Stimulated activated memory B cell treated with anti-CD40 and anti-IgM and Interleukin-4, amounts not matched to agents 10 μg/mL and 1 μg/mL and 100 μg/mL, for 72 hours (primary cell): ENCODE results near the gene RASGRF1.

ENCODE experiments used
- ATAC-seq: fragments of 150-1000 bp; cut with Tn5 transposase; 2 replicates; pipeline ENCODE4 v1.10.0; 2021
- H3K27ac Mint-ChIP-seq: one replicate; pipeline ENCODE4 v1.8.0; 2022; ENCODE audit warnings: mild to moderate bottlenecking, mixed read lengths
- H3K27me3 Mint-ChIP-seq: one replicate; pipeline ENCODE4 v1.8.0; 2022; ENCODE audit warnings: mixed read lengths
- H3K36me3 Mint-ChIP-seq: one replicate; pipeline ENCODE4 v1.8.0; 2022; ENCODE audit warnings: mixed read lengths
- H3K4me1 Mint-ChIP-seq: one replicate; pipeline ENCODE4 v1.8.0; 2022; ENCODE audit warnings: mixed read lengths
- H3K4me3 Mint-ChIP-seq: one replicate; pipeline ENCODE4 v1.8.0; 2022; ENCODE audit warnings: mild to moderate bottlenecking, moderate library complexity, mixed read lengths
- H3K9me3 Mint-ChIP-seq: one replicate; pipeline ENCODE4 v1.8.0; 2022; ENCODE audit warnings: mixed read lengths

The RASGRF1 gene

GRCh38 chr15:79042213-79042928 is 48.2 kb downstream of the RASGRF1 start:
- ATAC-seq, result no peak
- H3K4me3 Mint-ChIP-seq, result no peak overlapping the region
- H3K27me3 Mint-ChIP-seq, result no peaks in the 10 kb centered on the region
- no peaks in the 10 kb centered on the region for H3K4me1 Mint-ChIP-seq
- no peaks in the 10 kb centered on the region for H3K36me3 Mint-ChIP-seq
- H3K27ac Mint-ChIP-seq, result no peak overlapping the region
- H3K9me3 Mint-ChIP-seq, result peaks cover 18% of the 10 kb centered on the region

- no peaks in the 10 kb centered on the region for H3K4me1 Mint-ChIP-seq
- H3K9me3 Mint-ChIP-seq, result peaks cover 18% of the 10 kb centered on the region
- ATAC-seq, result no peak
- H3K27me3 Mint-ChIP-seq, result peaks cover 3% of the 10 kb centered on the region
- H3K4me3 Mint-ChIP-seq, result no peak overlapping the region
- no peaks in the 10 kb centered on the region for H3K36me3 Mint-ChIP-seq
- no peak overlapping the region for H3K27ac Mint-ChIP-seq
Measured at GRCh38 chr15:79041601-79042168, 48.9 kb downstream of the RASGRF1 start.

DNA sequence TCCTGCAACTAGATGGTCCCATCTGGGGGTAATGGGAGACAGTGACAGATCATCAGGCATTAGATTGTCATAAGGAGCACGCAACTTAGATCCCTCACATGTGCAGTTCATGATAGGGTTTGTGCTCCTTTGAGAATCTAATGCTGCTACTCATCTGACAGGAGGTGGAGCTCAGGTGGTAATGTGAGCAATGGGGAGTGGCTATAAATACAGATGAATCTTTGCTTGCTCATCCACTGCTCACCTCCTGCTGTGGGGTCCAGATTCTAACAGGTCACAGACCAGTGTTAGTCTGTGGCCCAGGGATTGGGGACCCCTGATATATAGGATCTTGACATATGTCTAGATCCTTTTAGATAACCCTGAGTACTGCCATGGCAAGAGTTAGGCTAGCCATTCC is 52.7 kb downstream of the RASGRF1 start:
- peaks cover 10% of the 10 kb centered on the region for H3K27me3 Mint-ChIP-seq
- no peak overlapping the region for H3K4me3 Mint-ChIP-seq
- H3K27ac Mint-ChIP-seq, result no peak overlapping the region
- H3K9me3 Mint-ChIP-seq, result peaks cover 8% of the 10 kb centered on the region
- H3K36me3 Mint-ChIP-seq, result no peaks in the 10 kb centered on the region
- ATAC-seq, result no peak
- peaks cover 6% of the 10 kb centered on the region for H3K4me1 Mint-ChIP-seq

GRCh38 chr15:79036323-79036722 is 54.3 kb downstream of the RASGRF1 start:
- Mint-ChIP-seq H3K27me3 (peaks cover 10% of the 10 kb centered on the region), H3K4me1 (peaks cover 6% of the 10 kb centered on the region), H3K27ac (no peak overlapping the region), H3K36me3 (no peaks in the 10 kb centered on the region), H3K4me3 (no peak overlapping the region), H3K9me3 (peaks cover 2% of the 10 kb centered on the region)
- ATAC-seq, result no peak

GRCh38 chr15:79035814-79036213 is 54.8 kb downstream of the RASGRF1 start:
- peaks cover 2% of the 10 kb centered on the region for H3K9me3 Mint-ChIP-seq
- H3K27me3 Mint-ChIP-seq, result peaks cover 10% of the 10 kb centered on the region
- peaks cover 6% of the 10 kb centered on the region for H3K4me1 Mint-ChIP-seq
- ATAC-seq, result no peak
- H3K27ac Mint-ChIP-seq, result no peak overlapping the region
- H3K36me3 Mint-ChIP-seq, result no peaks in the 10 kb centered on the region
- no peak overlapping the region for H3K4me3 Mint-ChIP-seq

DNA sequence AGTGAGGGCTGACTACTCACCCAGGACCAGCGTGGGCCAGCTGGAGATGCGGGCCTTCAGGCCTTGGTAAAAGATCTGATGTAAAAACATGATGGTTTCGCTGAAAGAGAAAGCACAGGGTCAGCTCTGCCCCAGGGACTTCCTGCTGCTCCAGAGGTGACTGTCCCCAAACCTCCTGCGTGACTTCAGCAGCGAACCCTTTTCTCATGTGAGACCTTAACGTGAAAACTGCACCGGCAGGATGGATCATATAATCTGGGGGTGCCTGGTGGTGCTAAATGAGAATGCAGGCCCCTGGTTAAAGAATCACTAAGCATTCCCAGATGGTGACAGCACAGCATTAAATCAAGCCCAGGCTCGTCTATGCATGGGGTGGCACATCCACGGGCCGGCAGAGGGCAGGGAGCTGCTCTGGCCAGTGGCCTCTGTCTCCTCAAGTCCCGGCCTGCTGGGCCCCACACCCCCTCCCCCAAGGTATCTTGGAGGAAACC is 55.4 kb downstream of the RASGRF1 start:
- Mint-ChIP-seq H3K36me3 (no peaks in the 10 kb centered on the region), H3K9me3 (peaks cover 2% of the 10 kb centered on the region), H3K27me3 (peaks cover 10% of the 10 kb centered on the region), H3K4me1 (peaks cover 6% of the 10 kb centered on the region), H3K4me3 (no peak overlapping the region), H3K27ac (no peak overlapping the region)
- peak; percentile 51 for ATAC-seq

DNA sequence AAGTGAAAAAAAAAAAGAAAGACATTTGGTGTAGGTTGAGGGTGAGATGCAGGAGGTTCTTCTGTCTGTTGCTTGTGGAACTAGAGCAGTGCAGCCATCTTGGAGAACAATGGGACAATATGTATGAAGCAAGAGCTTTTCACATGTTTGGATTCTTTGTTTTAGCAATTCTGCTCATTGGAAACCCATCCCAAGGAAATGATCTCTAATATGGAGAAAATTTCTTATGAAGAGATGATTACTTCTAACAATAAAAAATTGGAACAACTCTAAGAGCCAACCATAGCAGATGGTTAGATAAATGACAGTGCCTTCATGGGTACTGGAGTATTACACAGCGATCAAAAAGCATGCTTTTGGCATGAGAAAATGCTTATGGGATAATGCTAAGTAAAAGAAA is 56.3 kb downstream of the RASGRF1 start:
- H3K36me3 Mint-ChIP-seq, result no peaks in the 10 kb centered on the region
- peaks cover 6% of the 10 kb centered on the region for H3K4me1 Mint-ChIP-seq
- H3K27ac Mint-ChIP-seq, result no peak overlapping the region
- no peak overlapping the region for H3K4me3 Mint-ChIP-seq
- H3K27me3 Mint-ChIP-seq, result peaks cover 10% of the 10 kb centered on the region
- no peak for ATAC-seq
- peaks cover 2% of the 10 kb centered on the region for H3K9me3 Mint-ChIP-seq

GRCh38 chr15:79032656-79033055 is 57.9 kb downstream of the RASGRF1 start:
- Mint-ChIP-seq H3K27ac (no peak overlapping the region), H3K27me3 (peaks cover 10% of the 10 kb centered on the region), H3K9me3 (peaks cover 2% of the 10 kb centered on the region), H3K4me1 (peaks cover 6% of the 10 kb centered on the region), H3K36me3 (no peaks in the 10 kb centered on the region), H3K4me3 (no peak overlapping the region)
- no peak for ATAC-seq

DNA sequence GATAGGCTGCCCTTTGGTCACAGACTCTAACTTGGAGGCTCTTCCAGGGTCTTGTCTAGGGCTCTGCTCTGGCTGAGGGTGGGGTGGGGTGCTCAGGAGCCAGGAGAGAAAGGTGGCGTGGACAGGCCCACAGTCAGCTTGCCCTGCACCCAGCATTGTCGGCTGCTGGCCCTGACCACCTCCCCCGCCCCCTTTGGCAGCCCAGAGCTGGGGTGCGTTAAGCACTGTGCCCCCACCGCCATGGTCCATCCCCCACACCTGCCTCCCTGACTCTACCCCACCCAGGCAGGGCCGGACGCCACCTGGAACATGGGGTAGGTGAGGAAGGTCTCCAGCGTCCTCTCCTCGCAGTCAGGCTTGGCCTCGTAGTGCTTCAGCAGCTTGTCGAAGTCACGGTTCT is 58.8 kb downstream of the RASGRF1 start:
- H3K4me1 Mint-ChIP-seq, result peaks cover 6% of the 10 kb centered on the region
- ATAC-seq, result peak; percentile 35
- H3K36me3 Mint-ChIP-seq, result no peaks in the 10 kb centered on the region
- peaks cover 8% of the 10 kb centered on the region for H3K27me3 Mint-ChIP-seq
- no peak overlapping the region for H3K4me3 Mint-ChIP-seq
- H3K9me3 Mint-ChIP-seq, result peaks cover 2% of the 10 kb centered on the region
- no peak overlapping the region for H3K27ac Mint-ChIP-seq

GRCh38 chr15:79031201-79031600 is 59.4 kb downstream of the RASGRF1 start:
- H3K4me1 Mint-ChIP-seq, result peaks cover 6% of the 10 kb centered on the region
- H3K36me3 Mint-ChIP-seq, result no peaks in the 10 kb centered on the region
- no peak overlapping the region for H3K4me3 Mint-ChIP-seq
- ATAC-seq, result no peak
- no peak overlapping the region for H3K27ac Mint-ChIP-seq
- H3K27me3 Mint-ChIP-seq, result peaks cover 2% of the 10 kb centered on the region
- H3K9me3 Mint-ChIP-seq, result peaks cover 2% of the 10 kb centered on the region

DNA sequence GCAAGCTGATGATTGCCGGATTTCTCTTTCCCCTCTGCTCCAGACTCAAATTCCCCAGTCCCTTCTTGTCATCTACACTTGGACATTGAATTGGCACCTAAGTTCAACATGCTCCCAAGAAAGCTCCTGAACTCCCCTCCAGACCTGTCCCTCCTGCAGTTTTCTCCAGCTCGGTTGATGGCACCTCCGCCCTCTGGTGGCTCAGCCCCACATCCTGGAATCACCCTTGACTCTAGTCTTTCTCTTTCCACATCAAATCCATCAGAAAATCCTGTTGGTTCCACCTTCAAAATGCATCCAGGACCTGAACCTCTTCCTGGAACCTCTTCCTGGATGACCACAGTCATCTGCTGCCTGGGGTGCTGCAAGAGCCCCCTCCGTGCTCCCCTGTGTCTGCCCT is 60.1 kb downstream of the RASGRF1 start:
- peaks cover 8% of the 10 kb centered on the region for H3K4me1 Mint-ChIP-seq
- H3K27me3 Mint-ChIP-seq, result no peaks in the 10 kb centered on the region
- H3K36me3 Mint-ChIP-seq, result no peaks in the 10 kb centered on the region
- no peak overlapping the region for H3K27ac Mint-ChIP-seq
- H3K4me3 Mint-ChIP-seq, result no peak overlapping the region
- no peak for ATAC-seq
- H3K9me3 Mint-ChIP-seq, result peaks cover 2% of the 10 kb centered on the region

DNA sequence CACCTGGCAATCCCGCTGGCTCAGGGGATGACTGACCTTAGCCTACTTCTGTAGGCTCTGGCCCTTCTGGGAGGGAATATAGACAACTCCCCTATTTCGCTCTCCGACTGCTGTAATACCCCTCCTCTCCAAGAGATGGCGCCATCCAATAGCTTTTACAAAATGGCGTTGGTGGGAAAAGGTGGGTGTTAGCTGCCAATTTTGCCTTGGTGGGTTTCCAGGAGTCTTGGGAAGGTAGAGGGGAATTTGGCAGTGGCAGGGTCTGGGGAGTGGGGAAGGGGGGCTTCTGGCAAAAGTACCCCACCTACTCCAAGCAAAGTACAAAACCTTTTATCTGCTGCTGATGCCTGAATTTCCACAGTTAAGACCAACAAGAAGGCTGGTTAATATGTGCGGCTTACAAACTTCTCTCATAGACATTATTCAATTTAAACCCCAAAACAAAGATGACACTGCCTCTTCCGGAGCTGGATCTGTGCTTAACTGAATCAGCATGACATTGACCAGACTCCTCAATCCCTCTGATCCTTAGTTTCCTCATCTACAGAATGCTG is 62.1 kb downstream of the RASGRF1 start:
- peak; percentile 21 for ATAC-seq
- peaks cover 14% of the 10 kb centered on the region for H3K9me3 Mint-ChIP-seq
- H3K4me3 Mint-ChIP-seq, result no peak overlapping the region
- H3K4me1 Mint-ChIP-seq, result peaks cover 12% of the 10 kb centered on the region
- no peak overlapping the region for H3K27ac Mint-ChIP-seq
- peaks cover 8% of the 10 kb centered on the region for H3K36me3 Mint-ChIP-seq
- no peaks in the 10 kb centered on the region for H3K27me3 Mint-ChIP-seq

- peaks cover 12% of the 10 kb centered on the region for H3K4me1 Mint-ChIP-seq
- H3K4me3 Mint-ChIP-seq, result no peak overlapping the region
- H3K36me3 Mint-ChIP-seq, result peaks cover 8% of the 10 kb centered on the region
- H3K27me3 Mint-ChIP-seq, result no peaks in the 10 kb centered on the region
- ATAC-seq, result no peak
- no peak overlapping the region for H3K27ac Mint-ChIP-seq
- H3K9me3 Mint-ChIP-seq, result peaks cover 14% of the 10 kb centered on the region
Measured at GRCh38 chr15:79027532-79028410, 62.8 kb downstream of the RASGRF1 start.

- Mint-ChIP-seq H3K9me3 (peaks cover 14% of the 10 kb centered on the region), H3K27me3 (no peaks in the 10 kb centered on the region), H3K4me3 (no peak overlapping the region), H3K4me1 (peaks cover 12% of the 10 kb centered on the region), H3K36me3 (peaks cover 8% of the 10 kb centered on the region), H3K27ac (peak overlapping the region; percentile 36)
- no peak for ATAC-seq
Measured at GRCh38 chr15:79025802-79026201, 64.8 kb downstream of the RASGRF1 start.

DNA sequence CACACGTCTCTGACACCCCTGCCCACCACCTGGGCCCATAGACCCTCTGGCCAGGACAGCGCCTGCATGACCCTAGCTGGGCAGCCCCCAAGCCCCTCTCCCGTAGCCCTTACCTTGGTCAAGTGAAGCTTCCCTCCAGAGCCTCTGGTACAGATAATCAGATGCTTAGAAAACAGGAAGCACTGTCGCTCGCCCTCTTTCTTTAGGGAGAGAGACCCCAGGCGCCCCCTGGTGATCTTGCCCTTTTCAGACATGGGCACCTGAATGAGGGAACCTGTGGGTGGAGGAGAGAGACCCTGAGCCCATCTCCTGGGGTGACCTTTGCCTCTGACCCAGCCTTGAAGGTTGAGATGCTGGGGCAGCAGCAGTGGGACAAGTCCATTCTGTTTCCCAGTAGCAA is 65.4 kb downstream of the RASGRF1 start:
- ATAC-seq, result peak; percentile 63
- Mint-ChIP-seq H3K4me3 (peak overlapping the region; percentile 44), H3K27ac (peak overlapping the region; percentile 75), H3K27me3 (no peaks in the 10 kb centered on the region), H3K4me1 (peaks cover 12% of the 10 kb centered on the region), H3K9me3 (peaks cover 14% of the 10 kb centered on the region), H3K36me3 (peaks cover 8% of the 10 kb centered on the region)
